HFF-Myc (cell line): ENCODE data around the gene ZC3H12A.

Source experiments
- DNase-seq: peaks from one replicate; pipeline ENCODE4 v3.0.0-alpha.2; 2011; ENCODE audit warnings: low read depth; ENCODE audit errors: extremely low read depth
- H3K4me3 ChIP-seq: replicated peaks from 2 replicates; pipeline ENCODE4 v1.5.1; 2011; ENCODE audit warnings: low read depth, mild to moderate bottlenecking, control low read depth, low read length
- CTCF ChIP-seq: IDR thresholded peaks from 2 replicates; pipeline ENCODE4 v1.5.1; 2012; ENCODE audit warnings: mild to moderate bottlenecking, low read depth, low read length, control low read depth; ENCODE audit errors: missing control alignments

The ZC3H12A gene

DNA sequence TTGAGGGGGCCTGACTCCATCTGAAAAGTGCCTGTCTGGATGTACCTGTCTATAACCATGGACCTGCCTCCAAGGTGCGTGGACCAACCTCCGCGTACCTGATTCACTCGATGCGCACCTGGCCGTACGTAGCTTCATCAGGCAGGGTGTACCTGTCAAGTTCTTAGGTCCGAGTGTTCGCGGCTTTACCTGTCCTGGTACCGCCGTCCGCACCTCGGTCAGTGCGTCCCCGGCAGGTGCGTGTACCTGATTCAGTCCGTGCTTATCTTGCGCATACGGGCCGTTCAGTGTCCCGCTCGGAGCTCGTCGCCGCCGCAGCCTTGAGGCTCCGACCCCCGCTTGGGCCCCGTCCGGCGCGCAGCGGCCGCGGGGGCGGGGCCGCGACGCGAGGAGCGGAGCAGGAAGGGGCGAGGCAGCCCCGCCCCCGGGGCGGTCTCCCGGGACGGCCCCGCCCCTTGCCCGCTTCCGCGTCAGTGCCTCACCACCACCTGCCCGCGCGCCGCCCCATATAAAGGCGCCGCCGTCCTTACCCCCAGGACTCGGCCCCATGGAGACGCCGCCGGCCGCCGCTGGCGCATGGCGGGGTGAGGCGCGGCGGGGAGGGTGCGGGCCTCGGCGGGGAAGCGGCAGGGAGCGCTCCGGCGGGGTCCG lies at the start of gene ZC3H12A:
ZC3H12A (plus strand) TSS at position 535 of the 651 bp plus-strand sequence. CDS start 917 bp downstream, outside the sequence.
- DNase-seq: no peak
- TF ChIP-seq CTCF: no peak
- peak within 1 kb of the TSS; percentile 80 for H3K4me3 ChIP-seq

DNA sequence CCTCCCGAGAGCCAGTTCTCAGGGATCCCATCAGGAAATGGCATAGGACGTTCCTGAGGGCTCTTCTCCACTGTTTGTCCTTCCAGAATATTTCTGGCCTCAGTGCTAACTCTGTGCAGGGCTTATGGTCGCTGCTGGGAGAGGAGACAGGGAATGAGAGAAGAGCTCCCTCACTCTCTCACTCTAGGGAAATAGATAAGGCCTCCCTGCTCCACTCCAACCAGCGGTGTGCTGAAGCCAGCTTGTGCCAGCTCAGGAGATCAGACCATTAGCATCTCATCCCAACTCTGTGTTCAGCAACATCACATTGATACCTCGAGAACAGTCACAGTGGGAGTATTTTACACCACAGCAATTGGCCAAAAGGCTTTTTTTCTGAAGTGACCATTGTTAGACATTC lies 49.2 kb upstream of the ZC3H12A start:
- H3K4me3 ChIP-seq: no peak overlapping the region
- TF ChIP-seq CTCF: no peak
- no peak for DNase-seq

GRCh38 chr1:37429029-37429428 lies 45.4 kb upstream of the ZC3H12A start:
- no peak overlapping the region for H3K4me3 ChIP-seq
- TF ChIP-seq CTCF: no peak
- DNase-seq: no peak

DNA sequence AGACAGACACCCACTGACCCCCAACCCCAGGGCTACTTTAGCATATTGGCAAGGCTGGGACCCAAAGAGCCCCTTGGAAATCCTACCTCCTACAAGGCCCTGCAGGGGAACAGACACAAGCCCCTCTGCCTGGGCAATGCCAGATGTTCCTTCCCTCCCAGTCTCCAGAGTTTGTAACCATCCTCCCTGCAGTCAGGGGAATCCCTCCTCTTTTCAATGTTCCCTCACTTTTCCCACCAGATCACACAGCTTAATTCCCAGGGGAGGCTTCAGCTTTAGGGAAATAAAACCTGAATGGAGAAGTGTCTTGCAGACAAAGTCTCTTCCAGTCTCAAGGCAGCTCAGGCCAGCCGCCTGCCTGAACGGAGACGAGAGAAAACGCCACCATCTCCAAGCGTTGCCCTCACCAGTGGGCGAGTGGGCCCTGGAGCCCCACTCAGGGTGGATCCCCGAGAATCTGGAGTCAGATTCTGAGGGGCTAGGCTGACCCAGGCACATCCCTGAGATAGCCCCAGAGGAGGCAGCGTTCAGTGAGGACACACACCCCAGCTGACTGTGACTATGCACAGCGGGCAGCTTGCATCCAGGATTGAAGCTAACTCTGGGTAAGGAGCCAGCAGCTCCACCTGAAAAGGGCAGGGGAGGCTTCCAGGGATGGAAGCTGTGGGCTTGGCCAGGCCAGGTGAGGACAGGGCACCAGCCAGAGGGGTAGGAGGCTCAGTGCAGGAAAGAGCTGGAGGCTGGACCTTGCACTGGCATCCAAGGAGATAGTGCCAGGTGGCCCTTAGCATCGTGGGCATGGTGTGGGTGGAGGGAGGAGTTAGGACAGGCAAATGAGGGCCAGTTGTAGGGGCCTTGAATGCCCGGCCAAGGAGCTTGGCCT lies 44.0 kb upstream of the ZC3H12A start:
- no peak overlapping the region for H3K4me3 ChIP-seq

DNA sequence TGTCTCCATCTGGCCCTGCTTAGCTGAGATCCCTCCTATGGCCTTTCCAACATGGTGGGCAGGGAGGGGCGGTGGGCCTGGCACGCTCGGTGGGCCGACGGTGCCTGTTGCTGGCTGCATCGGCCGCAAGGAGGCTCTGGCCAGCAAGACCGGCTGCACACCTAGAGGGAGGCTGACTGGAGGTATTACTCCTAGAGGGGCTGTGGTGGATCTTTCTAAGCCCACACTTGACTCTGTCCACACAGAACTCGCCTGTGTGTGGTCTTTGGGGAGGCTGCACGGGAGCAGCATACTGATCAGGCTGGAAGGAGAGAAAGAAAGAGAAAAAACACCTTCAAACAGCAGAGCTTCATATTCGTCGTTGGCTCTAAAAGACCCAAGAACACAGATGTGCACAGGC lies 41.7 kb upstream of the ZC3H12A start:
- no peak for TF ChIP-seq CTCF
- DNase-seq: no peak

More for the DNA sequence above, 44.0 kb upstream of the ZC3H12A start:
- TF ChIP-seq CTCF: no peak
- no peak for DNase-seq

GRCh38 chr1:37433171-37433570 lies 41.2 kb upstream of the ZC3H12A start:
- no peak overlapping the region for H3K4me3 ChIP-seq
- no peak for DNase-seq
- TF ChIP-seq CTCF: no peak

More for the DNA sequence above, 41.7 kb upstream of the ZC3H12A start:
- H3K4me3 ChIP-seq: no peak overlapping the region
